Activated CD4-positive, alpha-beta T cell treated with anti-CD3 and anti-CD28 coated beads for 36 hours (primary cell): ENCODE results near the gene EDN1. TPM values are rescaled to one million over a fixed set of nuclear protein-coding genes. Genes with fewer than 3 reads are reported as not detected.

Experiments used
- ATAC-seq: fragments of 200-7000 bp; cut with Tn5 transposase; one replicate; pipeline ENCODE4 v1.10.0; 2021; ENCODE audit warnings: mild to moderate bottlenecking, moderate library complexity
- CTCF ChIA-PET: fragments of 350-600 bp; sonication (Branson Sonifier 250); formaldehyde crosslinking; loops from one replicate; lab custom pipeline; 2021; ENCODE audit warnings: antibody characterized with exemption; lab: Charles Lee
- POLR2A ChIA-PET: fragments of 350-600 bp; sonication (Branson Sonifier 250); formaldehyde crosslinking; loops from one replicate; lab custom pipeline; 2021; ENCODE audit warnings: antibody characterized with exemption, inconsistent platforms; lab: Charles Lee
- DNase-seq: peaks from one replicate; pipeline ENCODE4 v3.0.0-alpha.2; 2020
- H3K27ac Mint-ChIP-seq: one replicate; pipeline ENCODE4 v1.8.0; 2021; ENCODE audit warnings: mixed read lengths
- H3K27me3 Mint-ChIP-seq: one replicate; pipeline ENCODE4 v1.8.0; 2021; ENCODE audit warnings: mixed read lengths
- H3K36me3 Mint-ChIP-seq: one replicate; pipeline ENCODE4 v1.8.0; 2021; ENCODE audit warnings: low read depth, mixed read lengths
- H3K4me1 Mint-ChIP-seq: one replicate; pipeline ENCODE4 v1.8.0; 2021; ENCODE audit warnings: mixed read lengths
- H3K4me3 Mint-ChIP-seq: one replicate; pipeline ENCODE4 v1.8.0; 2021; ENCODE audit warnings: mild to moderate bottlenecking, moderate library complexity, mixed read lengths
- H3K9me3 Mint-ChIP-seq: one replicate; pipeline ENCODE4 v1.8.0; 2021; ENCODE audit warnings: low read depth, mixed read lengths
- intact Hi-C, 2 experiments: fragments of 100-400 bp; cut with DNase I in 1 of 2; cut with micrococcal nuclease in 1 of 2; formaldehyde crosslinking; loops; one replicate each; pipeline versions ENCODE4 v1.14.2 to v1.15.1; 2022 to 2024; cut with DNase I, micrococcal nuclease
- total RNA-seq, 2 experiments: library from RNA; stranded (reverse); gene quantifications; one replicate each; pipeline ENCODE4 v1.2.3, GENCODE V29; 2021

Gene EDN1
- total RNA-seq, 2 experiments from 2014 or later = not detected

GRCh38 chr6:12295558-12296254, 5.5 kb downstream of the EDN1 start:
- DNase-seq = no peak
- no peaks in the 10 kb centered on the region for H3K9me3 Mint-ChIP-seq
- H3K27ac Mint-ChIP-seq = no peak overlapping the region
- intact Hi-C loops = no loop called here
- peaks cover under 1% of the 10 kb centered on the region for H3K4me1 Mint-ChIP-seq
- ATAC-seq = no peak
- ChIA-PET CTCF (interaction anchor here (0.7 kb wide), 1 partner anchor 46 kb away, joined by 3 read pairs; no protein-coding TSS in a partner anchor), POLR2A (no interaction called here)
- no peaks in the 10 kb centered on the region for H3K36me3 Mint-ChIP-seq
- H3K4me3 Mint-ChIP-seq = no peak overlapping the region
- peaks cover 16% of the 10 kb centered on the region for H3K27me3 Mint-ChIP-seq

- Mint-ChIP-seq H3K27me3 (peaks cover 15% of the 10 kb centered on the region), H3K9me3 (no peaks in the 10 kb centered on the region), H3K4me1 (no peaks in the 10 kb centered on the region), H3K27ac (no peak overlapping the region), H3K4me3 (no peak overlapping the region), H3K36me3 (no peaks in the 10 kb centered on the region)
- ChIA-PET CTCF (no interaction called here), POLR2A (no interaction called here)
- intact Hi-C loops = no loop called here
- no peak for ATAC-seq
- no peak for DNase-seq
Observed at GRCh38 chr6:12296255-12296573, 6.1 kb downstream of the EDN1 start.

- ChIA-PET CTCF (no interaction called here), POLR2A (no interaction called here)
- no peak for DNase-seq
- no peak overlapping the region for H3K4me3 Mint-ChIP-seq
- H3K36me3 Mint-ChIP-seq = no peaks in the 10 kb centered on the region
- H3K27ac Mint-ChIP-seq = no peak overlapping the region
- H3K27me3 Mint-ChIP-seq = peaks cover 11% of the 10 kb centered on the region
- intact Hi-C loops = no loop called here
- H3K4me1 Mint-ChIP-seq = no peaks in the 10 kb centered on the region
- ATAC-seq = no peak
- no peaks in the 10 kb centered on the region for H3K9me3 Mint-ChIP-seq
Observed at GRCh38 chr6:12296604-12297003, 6.4 kb downstream of the EDN1 start.

GRCh38 chr6:12297363-12298016, 7.3 kb downstream of the EDN1 start:
- Mint-ChIP-seq H3K36me3 (no peaks in the 10 kb centered on the region), H3K9me3 (no peaks in the 10 kb centered on the region), H3K27me3 (peaks cover 3% of the 10 kb centered on the region), H3K4me1 (no peaks in the 10 kb centered on the region), H3K27ac (no peak overlapping the region), H3K4me3 (no peak overlapping the region)
- DNase-seq = no peak
- intact Hi-C loops = no loop called here
- ATAC-seq = no peak
- CTCF ChIA-PET = interaction anchor here (1.0 to 4.6 kb wide), 2 partner anchors 8 to 11 kb away, joined by 3 to 27 read pairs; partner anchors contain the start of gene EDN1
- POLR2A ChIA-PET = no interaction called here

- ChIA-PET POLR2A (no interaction called here), CTCF (interaction anchor here (0.5 to 4.6 kb wide), 3 partner anchors 8 to 296 kb away, joined by 3 to 27 read pairs (median 3); partner anchors contain the start of gene EDN1)
- intact Hi-C loops = no loop called here
- Mint-ChIP-seq H3K4me3 (no peak overlapping the region), H3K4me1 (no peaks in the 10 kb centered on the region), H3K36me3 (no peaks in the 10 kb centered on the region), H3K9me3 (no peaks in the 10 kb centered on the region), H3K27ac (no peak overlapping the region), H3K27me3 (no peaks in the 10 kb centered on the region)
- ATAC-seq (no peak), DNase-seq (no peak)
Observed at GRCh38 chr6:12298017-12298978, 8.1 kb downstream of the EDN1 start.

GRCh38 chr6:12298995-12299394, 8.8 kb downstream of the EDN1 start:
- no peaks in the 10 kb centered on the region for H3K9me3 Mint-ChIP-seq
- DNase-seq = no peak
- intact Hi-C loops = no loop called here
- ChIA-PET CTCF (interaction anchor here (4.6 kb wide), 1 partner anchor 9 kb away, joined by 27 read pairs; the partner anchor contains the start of gene EDN1), POLR2A (no interaction called here)
- H3K27ac Mint-ChIP-seq = no peak overlapping the region
- no peaks in the 10 kb centered on the region for H3K36me3 Mint-ChIP-seq
- H3K4me1 Mint-ChIP-seq = no peaks in the 10 kb centered on the region
- ATAC-seq = no peak
- H3K4me3 Mint-ChIP-seq = no peak overlapping the region
- peaks cover 2% of the 10 kb centered on the region for H3K27me3 Mint-ChIP-seq

GRCh38 chr6:12301018-12301417, 10.9 kb downstream of the EDN1 start:
- no peaks in the 10 kb centered on the region for H3K4me1 Mint-ChIP-seq
- intact Hi-C loops = no loop called here
- CTCF ChIA-PET = interaction anchor here (0.7 to 4.6 kb wide), 4 partner anchors 11 to 645 kb away, joined by 3 to 27 read pairs (median 3); partner anchors contain the start of gene EDN1
- DNase-seq (no peak), ATAC-seq (no peak)
- no peaks in the 10 kb centered on the region for H3K9me3 Mint-ChIP-seq
- POLR2A ChIA-PET = no interaction called here
- no peak overlapping the region for H3K27ac Mint-ChIP-seq
- peaks cover 13% of the 10 kb centered on the region for H3K27me3 Mint-ChIP-seq
- no peaks in the 10 kb centered on the region for H3K36me3 Mint-ChIP-seq
- H3K4me3 Mint-ChIP-seq = no peak overlapping the region

GRCh38 chr6:12304487-12304886, 14.3 kb downstream of the EDN1 start:
- Mint-ChIP-seq H3K9me3 (no peaks in the 10 kb centered on the region), H3K36me3 (no peaks in the 10 kb centered on the region), H3K27me3 (peaks cover 16% of the 10 kb centered on the region), H3K4me3 (no peak overlapping the region), H3K4me1 (no peaks in the 10 kb centered on the region), H3K27ac (no peak overlapping the region)
- CTCF ChIA-PET = interaction anchor here (3.0 kb wide), 1 partner anchor 14 kb away, joined by 12 read pairs; the partner anchor contains the start of gene EDN1
- intact Hi-C loops = no loop called here
- POLR2A ChIA-PET = no interaction called here
- ATAC-seq (no peak), DNase-seq (no peak)

- no peaks in the 10 kb centered on the region for H3K9me3 Mint-ChIP-seq
- no peak overlapping the region for H3K27ac Mint-ChIP-seq
- ATAC-seq = no peak
- H3K27me3 Mint-ChIP-seq = peaks cover 13% of the 10 kb centered on the region
- POLR2A ChIA-PET = no interaction called here
- CTCF ChIA-PET = interaction anchor here (0.8 to 1.9 kb wide), 3 partner anchors 19 to 676 kb away, joined by 3 to 12 read pairs (median 3); partner anchors contain the start of gene EDN1
- DNase-seq = no peak
- H3K36me3 Mint-ChIP-seq = no peaks in the 10 kb centered on the region
- no peak overlapping the region for H3K4me3 Mint-ChIP-seq
- intact Hi-C loops = no loop called here
- H3K4me1 Mint-ChIP-seq = no peaks in the 10 kb centered on the region
Observed at GRCh38 chr6:12309070-12309469, 18.9 kb downstream of the EDN1 start.

- CTCF ChIA-PET = interaction anchor here (1.9 kb wide), 1 partner anchor 21 kb away, joined by 12 read pairs; the partner anchor contains the start of gene EDN1
- Mint-ChIP-seq H3K27ac (no peak overlapping the region), H3K4me1 (no peaks in the 10 kb centered on the region), H3K27me3 (peaks cover 4% of the 10 kb centered on the region), H3K36me3 (no peaks in the 10 kb centered on the region), H3K9me3 (no peaks in the 10 kb centered on the region), H3K4me3 (no peak overlapping the region)
- POLR2A ChIA-PET = no interaction called here
- ATAC-seq (no peak), DNase-seq (no peak)
- intact Hi-C loops = no loop called here
Observed at GRCh38 chr6:12311106-12311505, 20.9 kb downstream of the EDN1 start.

GRCh38 chr6:12312736-12313135, 22.6 kb downstream of the EDN1 start:
- Mint-ChIP-seq H3K4me3 (no peak overlapping the region), H3K4me1 (no peaks in the 10 kb centered on the region), H3K27ac (no peak overlapping the region), H3K9me3 (no peaks in the 10 kb centered on the region), H3K27me3 (peaks cover 3% of the 10 kb centered on the region), H3K36me3 (no peaks in the 10 kb centered on the region)
- ATAC-seq (no peak), DNase-seq (no peak)
- ChIA-PET POLR2A (no interaction called here), CTCF (no interaction called here)
- intact Hi-C loops = no loop called here
